Neuron (in vitro differentiated cells): ENCODE data around the gene SPRR1A.
"Not testable (repeated sequence)": the region's sequence is repeated elsewhere in the genome, so short reads cannot be mapped to it uniquely, and the experiment has no call there.

ENCODE experiments used
- H2AFZ ChIP-seq: one replicate; pipeline ENCODE4 v1.6.1; 2013; ENCODE audit warnings: low read depth, mild to moderate bottlenecking, inconsistent platforms, low read length, moderate library complexity
- H3K27me3 ChIP-seq: one replicate; pipeline ENCODE4 v1.6.1; 2013; ENCODE audit warnings: low read length; ENCODE audit not compliant: insufficient read depth
- H3K36me3 ChIP-seq: one replicate; pipeline ENCODE4 v1.6.1; 2013; ENCODE audit warnings: low read length; ENCODE audit not compliant: insufficient read depth
- H3K4me1 ChIP-seq: one replicate; pipeline ENCODE4 v1.6.1; 2013; ENCODE audit warnings: low read length; ENCODE audit not compliant: insufficient read depth
- H3K4me3 ChIP-seq: 2 replicates; pipeline ENCODE4 v1.5.1; 2013; ENCODE audit warnings: mild to moderate bottlenecking, low read length, moderate library complexity
- H3K9me3 ChIP-seq: one replicate; pipeline ENCODE4 v1.6.1; 2013; ENCODE audit warnings: low read length

The SPRR1A gene

GRCh38 chr1:152982076-152982475 is 1.8 kb upstream of the SPRR1A start:
- Histone ChIP-seq H3K9me3 (no peaks in the 10 kb centered on the region), H3K4me1 (no peaks in the 10 kb centered on the region), H2AFZ (no peak overlapping the region), H3K4me3 (no peak overlapping the region), H3K36me3 (no peaks in the 10 kb centered on the region), H3K27me3 (no peaks in the 10 kb centered on the region)

GRCh38 chr1:152983234-152983633 is 647 bp upstream of the SPRR1A start:
- no peak overlapping the region for H2AFZ ChIP-seq
- no peaks in the 10 kb centered on the region for H3K9me3 ChIP-seq
- H3K4me1 ChIP-seq, result no peaks in the 10 kb centered on the region
- no peak overlapping the region for H3K4me3 ChIP-seq
- H3K36me3 ChIP-seq, result no peaks in the 10 kb centered on the region
- H3K27me3 ChIP-seq, result no peaks in the 10 kb centered on the region

- H2AFZ ChIP-seq, result no peak overlapping the region
- H3K9me3 ChIP-seq, result no peaks in the 10 kb centered on the region
- no peaks in the 10 kb centered on the region for H3K4me1 ChIP-seq
- no peaks in the 10 kb centered on the region for H3K36me3 ChIP-seq
- no peaks in the 10 kb centered on the region for H3K27me3 ChIP-seq
- H3K4me3 ChIP-seq, result no peak overlapping the region
Observed at GRCh38 chr1:152986578-152986977, 2.7 kb downstream of the SPRR1A start.

GRCh38 chr1:152993186-152993585 is 9.3 kb downstream of the SPRR1A start:
- H3K4me3 ChIP-seq, result no peak overlapping the region
- H3K4me1 ChIP-seq, result no peaks in the 10 kb centered on the region
- H2AFZ ChIP-seq, result no peak overlapping the region

GRCh38 chr1:152995842-152996241 is 12.0 kb downstream of the SPRR1A start:
- Histone ChIP-seq H3K27me3 (no peaks in the 10 kb centered on the region), H3K4me3 (no peak overlapping the region), H2AFZ (no peak overlapping the region), H3K9me3 (no peaks in the 10 kb centered on the region), H3K36me3 (no peaks in the 10 kb centered on the region), H3K4me1 (no peaks in the 10 kb centered on the region)

More at GRCh38 chr1:152993186-152993585, 9.3 kb downstream of the SPRR1A start:
- Histone ChIP-seq H3K27me3 (no peaks in the 10 kb centered on the region), H3K36me3 (no peaks in the 10 kb centered on the region), H3K9me3 (no peaks in the 10 kb centered on the region)

GRCh38 chr1:152996633-152997400 is 12.9 kb downstream of the SPRR1A start:
- H3K4me1 ChIP-seq, result no peaks in the 10 kb centered on the region

GRCh38 chr1:152997901-152998300 is 14.0 kb downstream of the SPRR1A start:
- H3K9me3 ChIP-seq, result no peaks in the 10 kb centered on the region

More at GRCh38 chr1:152996633-152997400, 12.9 kb downstream of the SPRR1A start:
- Histone ChIP-seq H3K4me3 (no peak overlapping the region), H3K36me3 (no peaks in the 10 kb centered on the region), H3K9me3 (no peaks in the 10 kb centered on the region), H3K27me3 (no peaks in the 10 kb centered on the region), H2AFZ (no peak overlapping the region)

GRCh38 chr1:152998476-152998875 is 14.6 kb downstream of the SPRR1A start:
- no peak overlapping the region for H2AFZ ChIP-seq
- no peaks in the 10 kb centered on the region for H3K36me3 ChIP-seq
- H3K27me3 ChIP-seq, result no peaks in the 10 kb centered on the region
- H3K4me3 ChIP-seq, result no peak overlapping the region
- H3K4me1 ChIP-seq, result no peaks in the 10 kb centered on the region
- no peaks in the 10 kb centered on the region for H3K9me3 ChIP-seq

More at GRCh38 chr1:152997901-152998300, 14.0 kb downstream of the SPRR1A start:
- Histone ChIP-seq H3K36me3 (no peaks in the 10 kb centered on the region), H3K27me3 (no peaks in the 10 kb centered on the region), H3K4me1 (no peaks in the 10 kb centered on the region), H3K4me3 (no peak overlapping the region), H2AFZ (no peak overlapping the region)

- no peaks in the 10 kb centered on the region for H3K27me3 ChIP-seq
- H3K9me3 ChIP-seq, result no peaks in the 10 kb centered on the region
- no peaks in the 10 kb centered on the region for H3K36me3 ChIP-seq
- no peak overlapping the region for H2AFZ ChIP-seq
- H3K4me1 ChIP-seq, result no peaks in the 10 kb centered on the region
- no peak overlapping the region for H3K4me3 ChIP-seq
Observed at GRCh38 chr1:152999818-153000217, 15.9 kb downstream of the SPRR1A start.

GRCh38 chr1:153000294-153000693 is 16.4 kb downstream of the SPRR1A start:
- no peak overlapping the region for H3K4me3 ChIP-seq
- no peak overlapping the region for H2AFZ ChIP-seq
- H3K4me1 ChIP-seq, result no peaks in the 10 kb centered on the region
- no peaks in the 10 kb centered on the region for H3K9me3 ChIP-seq
- no peaks in the 10 kb centered on the region for H3K27me3 ChIP-seq
- H3K36me3 ChIP-seq, result no peaks in the 10 kb centered on the region

- no peaks in the 10 kb centered on the region for H3K9me3 ChIP-seq
- H2AFZ ChIP-seq, result no peak within 1 kb of the TSS
- no peaks in the 10 kb centered on the region for H3K36me3 ChIP-seq
- H3K4me1 ChIP-seq, result no peaks in the 10 kb centered on the region
- H3K4me3 ChIP-seq, result no peak within 1 kb of the TSS
- no peaks in the 10 kb centered on the region for H3K27me3 ChIP-seq
Observed at GRCh38 chr1:153001382-153001781, 17.5 kb downstream of the SPRR1A start, which contains the start of gene SPRR3. Gene SPRR3 (plus strand): TSS chr1:153001749. CDS start chr1:153003021, 1,272 bp downstream.

- H3K4me1 ChIP-seq, H3K36me3 ChIP-seq, H3K4me3 ChIP-seq, H2AFZ ChIP-seq, H3K27me3 ChIP-seq, H3K9me3 ChIP-seq: not testable (repeated sequence)
Observed at GRCh38 chr1:153011235-153011758, 27.4 kb downstream of the SPRR1A start.

GRCh38 chr1:153021829-153022228 is 37.9 kb downstream of the SPRR1A start:
- not testable (repeated sequence) for H2AFZ ChIP-seq, H3K9me3 ChIP-seq, H3K4me3 ChIP-seq, H3K4me1 ChIP-seq, H3K36me3 ChIP-seq, H3K27me3 ChIP-seq
